Pancreas (tissue), 10 donors: ENCODE data around the gene E2F6. TPM values are rescaled to one million over a fixed set of nuclear protein-coding genes. Genes with fewer than 3 reads are reported as not detected.
A peak's percentile ranks its signal among the peaks of the same experiment; 100 is the strongest.
"Not testable (repeated sequence)": the region's sequence is repeated elsewhere in the genome, so short reads cannot be mapped to it uniquely, and the experiment has no call there.

ENCODE experiments used
- ATAC-seq, 4 donors: fragments of 200-7000 bp; cut with Tn5 transposase; one replicate each; pipeline versions ENCODE4 v1.8.0 to v1.9.1; 2020; ENCODE audit warnings: mild to moderate bottlenecking in 4 of 4, moderate library complexity in 4 of 4
- DNase-seq, 6 donors: peaks; one replicate each; pipeline ENCODE4 v3.0.0-alpha.2; 2020
- FAIRE-seq: peaks from 2 replicates; lab custom pipeline; 2012; peaks lifted over from hg19 to GRCh38; lab: Jason Lieb, UNC
- H3K27ac ChIP-seq, 4 donors: fragments of 200-600 bp; sonication (generic); 1 replicate in 3 of 4; 2 replicates in 1 of 4; pipeline versions ENCODE4 v1.5.0 to v1.8.0; 2020
- H3K27me3 ChIP-seq, 4 donors: fragments of 200-600 bp; one replicate each; pipeline ENCODE4 v1.8.0; 2021
- H3K36me3 ChIP-seq, 3 donors: fragments of 200-600 bp; sonication (generic) in 1 of 3; one replicate each; pipeline versions ENCODE4 v1.5.0 to v1.8.0; 2020 to 2021
- H3K4me1 ChIP-seq, 3 donors: fragments of 200-600 bp; one replicate each; pipeline ENCODE4 v1.8.0; 2021
- H3K4me3 ChIP-seq, 4 donors: fragments of 200-600 bp; sonication (generic) in 2 of 4; one replicate each; pipeline versions ENCODE4 v1.5.0 to v1.8.0; 2020 to 2021
- H3K9me3 ChIP-seq, 4 donors: fragments of 200-600 bp; one replicate each; pipeline ENCODE4 v1.8.0; 2021
- WGBS, 2 donors: extraction: QIAGEN DNeasy Blood & Tissue Kit; methylation state at CpG; one replicate each; pipeline ENCODE4 v1.1.7; 2013; 5-methylcytosine and 5-hydroxymethylcytosine counted together
- intact Hi-C, 3 donors: fragments of 100-400 bp; cut with DNase I; formaldehyde crosslinking; loops; one replicate each; pipeline versions ENCODE4 v1.11.1 to v1.14.2; 2022
- polyA plus RNA-seq, 2 donors: library from polyadenylated mRNA; stranded (reverse); fragments of 200-250 nt; gene quantifications; one replicate each; pipeline ENCODE4 v1.2.3, GENCODE V29; 2013
- total RNA-seq, 6 donors: library from RNA; stranded (reverse); fragmentation: NEBNext Ultra II Directional in 4 of 6; extraction: Animal tissue kit (Norgen Biotek cat#: 25700) in 4 of 6; gene quantifications; one replicate each; pipeline versions ENCODE4 v1.2.1 to v1.2.4, GENCODE V29; 2021 to 2023
- TF ChIP-seq, protein P1 (sequence below), 4 donors: fragments of 200-600 bp; sonication (generic) in 3 of 4; IDR thresholded peaks; one replicate each; pipeline versions ENCODE4 v1.5.0 to v1.8.0; 2021; ENCODE audit warnings: antibody characterized with exemption in 4 of 4
- donor health status: healthy with polysubstance abuse.
- donor health status: DM: no; HTN: no; CAD: no; lungs with moderate emphysema.
- donor health status: DM: no; HTN: no; CAD: no.
- donor health status: control.
- donor health status: control.
- donor health status: Bipolar disorder and iron deficiency.
- donor health status: DM: yes; HTN: yes; CAD: no.
- donor health status: DM: no; HTN: no; CAD: no.
- donor health status: DM: no; HTN: no; CAD: no.
- donor health status: DM: yes; HTN: yes; CAD: no.

E2F6 gene
- total and polyA plus RNA-seq, 8 donors = 3.0 to 9.6 (median 5.0) TPM

DNA sequence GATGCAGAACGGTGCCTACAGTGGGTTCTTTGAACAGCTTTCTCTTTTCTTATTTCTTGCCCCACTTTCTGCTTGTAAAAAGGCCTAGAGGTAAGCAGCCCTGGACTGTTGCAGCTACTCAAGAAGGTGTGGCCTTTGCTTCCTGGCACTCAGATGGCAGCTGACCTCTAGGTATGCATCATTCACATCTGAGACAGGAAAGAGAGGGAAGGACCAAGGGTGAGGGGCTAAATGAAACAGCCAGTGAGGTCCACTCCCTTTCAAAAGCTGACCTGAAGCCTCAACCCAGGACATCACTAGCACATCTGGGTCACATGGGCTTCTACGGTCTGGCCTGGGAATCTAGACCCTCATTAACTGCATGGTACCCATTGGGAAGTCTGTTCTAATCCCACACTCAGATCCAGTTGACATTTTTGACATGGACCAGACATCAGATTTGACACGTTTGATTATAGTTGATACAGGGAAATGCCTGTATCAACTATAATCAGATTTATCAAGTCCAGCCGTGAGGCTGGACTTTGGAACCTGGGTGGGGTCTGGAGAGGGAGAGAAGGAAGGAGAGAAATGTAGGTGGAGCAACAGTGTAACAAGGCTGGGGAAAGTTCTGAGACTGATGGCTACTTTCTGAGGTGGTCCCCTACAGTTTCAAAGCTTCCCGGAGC, 60.2 kb downstream of the E2F6 start:
- no peak for DNase-seq

DNA sequence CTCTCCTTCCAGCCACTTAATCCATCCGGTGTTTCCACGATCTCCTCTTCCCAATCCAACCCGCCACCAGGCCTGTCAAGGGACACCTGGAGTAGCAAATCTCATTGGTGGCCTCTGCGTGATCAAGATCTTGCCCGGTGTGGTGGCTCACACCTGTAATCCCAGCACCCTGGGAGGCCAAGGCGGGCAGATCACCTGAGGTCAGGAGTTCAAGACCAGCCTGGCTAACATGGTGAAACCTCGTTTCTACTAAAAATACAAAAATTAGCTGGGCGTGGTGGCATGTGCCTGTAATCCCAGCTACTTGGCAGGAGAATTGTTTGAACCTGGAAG, 60.9 kb downstream of the E2F6 start:
- intact Hi-C loops, FAIRE-seq, H3K4me1 ChIP-seq, H3K27me3 ChIP-seq, DNase-seq, ATAC-seq, H3K36me3 ChIP-seq, H3K4me3 ChIP-seq, H3K9me3 ChIP-seq, H3K27ac ChIP-seq: not testable (repeated sequence)
- WGBS, 2 donors = 85 to 92% methylated on average over 8 of the region's 8 CpGs

More for the DNA sequence above, 60.2 kb downstream of the E2F6 start:
- intact Hi-C loops = no loop called here
- Histone ChIP-seq H3K4me3 (no peak overlapping the region), H3K4me1 (peaks cover 0 to 5% (median 0%) of the 10 kb centered on the region in 3 donors), H3K36me3 (no peaks in the 10 kb centered on the region), H3K9me3 (no peaks in the 10 kb centered on the region), H3K27me3 (no peaks in the 10 kb centered on the region), H3K27ac (peak overlapping the region in 1 of 4 donors; percentile 8)
- no peak for FAIRE-seq
- TF ChIP-seq, protein P1, sequence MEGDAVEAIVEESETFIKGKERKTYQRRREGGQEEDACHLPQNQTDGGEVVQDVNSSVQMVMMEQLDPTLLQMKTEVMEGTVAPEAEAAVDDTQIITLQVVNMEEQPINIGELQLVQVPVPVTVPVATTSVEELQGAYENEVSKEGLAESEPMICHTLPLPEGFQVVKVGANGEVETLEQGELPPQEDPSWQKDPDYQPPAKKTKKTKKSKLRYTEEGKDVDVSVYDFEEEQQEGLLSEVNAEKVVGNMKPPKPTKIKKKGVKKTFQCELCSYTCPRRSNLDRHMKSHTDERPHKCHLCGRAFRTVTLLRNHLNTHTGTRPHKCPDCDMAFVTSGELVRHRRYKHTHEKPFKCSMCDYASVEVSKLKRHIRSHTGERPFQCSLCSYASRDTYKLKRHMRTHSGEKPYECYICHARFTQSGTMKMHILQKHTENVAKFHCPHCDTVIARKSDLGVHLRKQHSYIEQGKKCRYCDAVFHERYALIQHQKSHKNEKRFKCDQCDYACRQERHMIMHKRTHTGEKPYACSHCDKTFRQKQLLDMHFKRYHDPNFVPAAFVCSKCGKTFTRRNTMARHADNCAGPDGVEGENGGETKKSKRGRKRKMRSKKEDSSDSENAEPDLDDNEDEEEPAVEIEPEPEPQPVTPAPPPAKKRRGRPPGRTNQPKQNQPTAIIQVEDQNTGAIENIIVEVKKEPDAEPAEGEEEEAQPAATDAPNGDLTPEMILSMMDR (IDR thresholded peaks at IDR 0.05) = no peak
- peak in 3 of 4 donors; percentile 48 to 73 (median 70) for ATAC-seq
- 53 to 60% methylated on average over 5 of the region's 5 CpGs for WGBS, 2 donors

DNA sequence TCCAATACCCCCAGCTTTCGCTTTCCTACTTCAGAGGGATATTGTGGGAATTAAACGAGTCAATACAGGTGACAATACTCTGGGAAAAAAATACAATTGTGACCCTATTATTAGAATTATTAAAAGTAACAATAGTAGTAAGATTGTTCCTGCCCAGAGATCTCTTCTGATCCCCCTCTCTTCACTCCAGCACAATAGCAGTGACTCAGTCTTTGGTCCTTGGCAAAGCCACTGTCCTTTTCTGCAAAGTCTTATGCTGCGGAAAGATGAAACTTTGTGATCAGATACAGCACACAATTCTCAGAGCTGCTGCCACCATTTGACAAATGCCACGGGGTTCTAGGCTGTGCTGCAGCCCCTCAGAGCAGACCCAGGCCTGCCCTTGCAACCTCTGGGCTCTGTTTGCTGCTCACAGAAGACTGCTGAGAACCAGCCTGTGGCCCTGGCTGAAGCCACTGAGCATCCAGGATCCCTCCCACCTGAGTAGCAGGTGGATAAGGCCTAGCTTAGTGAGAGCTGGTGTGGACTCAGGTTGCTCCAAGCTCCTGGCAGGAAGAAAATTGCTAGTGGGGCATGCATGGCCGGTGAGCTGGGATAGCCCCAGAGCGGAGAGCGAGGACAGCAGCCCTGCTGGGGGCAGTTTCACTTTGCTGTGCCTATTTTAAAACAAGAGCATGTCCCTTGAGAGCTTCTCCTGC, 61.4 kb downstream of the E2F6 start:
- Histone ChIP-seq H3K4me3 (no peak overlapping the region), H3K27ac (no peak overlapping the region), H3K36me3 (no peaks in the 10 kb centered on the region), H3K9me3 (no peaks in the 10 kb centered on the region), H3K27me3 (no peaks in the 10 kb centered on the region), H3K4me1 (peaks cover 0 to 5% (median 0%) of the 10 kb centered on the region in 3 donors)
- 79 to 86% methylated on average over 7 of the region's 7 CpGs for WGBS, 2 donors
- FAIRE-seq = no peak
- no peak for ATAC-seq
- intact Hi-C loops = no loop called here
- no peak for DNase-seq
- TF ChIP-seq, protein P1 (IDR thresholded peaks at IDR 0.05) = no peak

DNA sequence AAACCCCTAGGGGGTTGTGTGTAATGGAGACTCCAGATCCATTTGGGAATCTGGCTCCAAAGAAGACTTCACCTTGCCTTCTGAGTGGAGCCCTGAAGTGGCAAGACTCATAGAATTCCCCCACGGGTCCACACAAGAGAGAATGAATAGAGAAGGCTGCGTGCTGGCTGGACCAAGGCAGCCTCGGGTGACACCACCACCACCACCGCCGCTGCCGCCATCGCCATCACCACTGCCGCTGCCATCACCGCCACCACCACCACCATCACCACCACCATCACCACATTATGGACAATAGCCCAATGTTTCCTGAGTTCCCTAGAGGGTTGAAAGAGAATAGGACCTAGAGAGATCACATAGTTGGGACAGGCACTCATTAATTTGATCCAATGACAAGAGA, 63.5 kb downstream of the E2F6 start:
- TF ChIP-seq, protein P1 (IDR thresholded peaks at IDR 0.05) = no peak
- Histone ChIP-seq H3K36me3 (no peaks in the 10 kb centered on the region), H3K4me1 (peaks cover 0 to 5% (median 0%) of the 10 kb centered on the region in 3 donors), H3K9me3 (no peaks in the 10 kb centered on the region), H3K27me3 (no peaks in the 10 kb centered on the region), H3K4me3 (no peak overlapping the region), H3K27ac (no peak overlapping the region)
- ATAC-seq (no peak), DNase-seq (no peak), FAIRE-seq (no peak)
- WGBS, 2 donors = 98% methylated on average over 9 of the region's 9 CpGs
- intact Hi-C loops = no loop called here

DNA sequence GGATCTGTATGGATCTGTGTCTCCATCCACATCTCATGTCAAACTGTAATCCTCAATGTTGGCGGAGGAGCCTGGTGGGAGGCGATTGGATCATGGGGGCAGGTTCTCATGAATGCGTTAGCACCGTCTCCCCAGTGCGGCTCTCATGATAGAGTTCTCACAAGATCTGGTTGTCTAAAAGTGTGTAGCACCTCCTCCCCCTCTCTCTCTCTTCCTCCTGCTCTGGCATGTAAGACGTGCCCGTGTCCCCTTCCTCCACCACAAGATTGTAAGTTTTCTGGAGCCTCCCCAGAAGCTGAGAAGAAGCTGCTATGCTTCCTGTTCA, 66.6 kb downstream of the E2F6 start:
- no peak for FAIRE-seq
- no peak overlapping the region for H3K27ac ChIP-seq

More for the DNA sequence above, 66.6 kb downstream of the E2F6 start:
- DNase-seq = no peak
- no peak for ATAC-seq
- intact Hi-C loops = no loop called here
- Histone ChIP-seq H3K4me3 (no peak overlapping the region), H3K36me3 (no peaks in the 10 kb centered on the region), H3K4me1 (no peaks in the 10 kb centered on the region), H3K9me3 (no peaks in the 10 kb centered on the region), H3K27me3 (no peaks in the 10 kb centered on the region)
- 92 to 94% methylated on average over 7 of the region's 7 CpGs for WGBS, 2 donors
- TF ChIP-seq, protein P1 (IDR thresholded peaks at IDR 0.05) = no peak
